Motor neuron (in vitro differentiated cells): ENCODE measurements around the gene PDE4B. TPM values are rescaled to one million over a fixed set of nuclear protein-coding genes. Genes with fewer than 3 reads are reported as not detected.

Experiments used
- ATAC-seq, 8 experiments: fragments of 200-7000 bp; cut with Tn5 transposase; replicated peaks in 6 of 8; 2 replicates each; pipeline ENCODE4 v1.8.0; 2021; ENCODE audit warnings: mild to moderate bottlenecking in 8 of 8, moderate library complexity in 8 of 8
- H3K27ac ChIP-seq, 2 donors: fragments of 250-450 bp; sonication (Bioruptor Pico); 2 replicates each; pipeline ENCODE4 v1.9.0; 2021; ENCODE audit warnings: antibody characterized with exemption in 2 of 2, mild to moderate bottlenecking in 2 of 2, moderate library complexity in 1 of 2
- H3K4me1 ChIP-seq, 2 donors: fragments of 250-450 bp; sonication (Bioruptor Pico); replicated peaks in 1 of 2; 2 replicates each; pipeline ENCODE4 v1.6.1; 2021; ENCODE audit warnings: antibody characterized with exemption in 2 of 2, mild to moderate bottlenecking in 2 of 2, moderate library complexity in 1 of 2
- H3K4me3 ChIP-seq, 5 donors: fragments of 250-450 bp; sonication (Bioruptor Pico); 2 replicates each; pipeline ENCODE4 v1.9.0; 2021; ENCODE audit warnings: antibody characterized with exemption in 5 of 5, mild to moderate bottlenecking in 5 of 5, moderate library complexity in 4 of 5
- WGBS, 10 experiments: fragments of 450-650 bp; shearing (Covaris generic); methylation state at CpG; one replicate each; pipeline ENCODE4 v1.0.0; 2022; 5-methylcytosine and 5-hydroxymethylcytosine counted together
- in situ Hi-C, 9 experiments: fragments of 400-800 bp; cut with MboI; loops; one replicate each; pipeline ENCODE4 v1.15.0; 2021; ENCODE audit warnings: low sequenced_read_pairs in 9 of 9, low pct_unique_long_range_greater_than_20kb in 2 of 9; ENCODE audit not compliant: unreplicated experiment in 9 of 9
- total RNA-seq, 8 experiments: library from RNA; unstranded; fragments of 300-600 nt; gene quantifications; 2 replicates each; pipeline versions ENCODE4 v1.2.3 to v1.2.4, GENCODE V29; 2022

Gene PDE4B
- total RNA-seq, 8 experiments from 2014 or later = 13.9 to 63.1 (median 43.3) TPM

DNA sequence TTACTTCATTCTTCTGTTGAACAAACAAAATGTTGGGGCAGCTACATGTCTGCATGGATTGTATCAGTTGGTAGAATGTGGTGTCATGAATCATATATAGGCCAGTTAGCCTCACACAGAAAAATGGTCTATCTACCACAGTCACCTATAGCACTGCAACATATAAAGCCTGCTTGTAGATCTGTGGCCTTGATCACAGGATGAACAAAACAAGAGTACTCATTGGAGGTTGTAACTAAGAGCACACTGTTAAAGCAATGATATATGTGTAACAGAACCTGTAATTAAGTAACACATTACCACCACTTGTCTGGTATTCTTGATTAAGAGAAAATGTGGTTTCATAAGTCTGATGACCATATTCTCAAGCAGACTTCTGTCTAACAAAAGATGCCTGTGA is 573.9 kb downstream of the PDE4B start:
- Histone ChIP-seq H3K27ac (no peak overlapping the region), H3K4me1 (no peaks in the 10 kb centered on the region), H3K4me3 (no peak overlapping the region)
- no peak for ATAC-seq
- in situ Hi-C loops = loop anchor here in 1 of 9 experiments (25.0 kb wide), 1 partner anchor 104 kb away; no protein-coding TSS in a partner anchor

DNA sequence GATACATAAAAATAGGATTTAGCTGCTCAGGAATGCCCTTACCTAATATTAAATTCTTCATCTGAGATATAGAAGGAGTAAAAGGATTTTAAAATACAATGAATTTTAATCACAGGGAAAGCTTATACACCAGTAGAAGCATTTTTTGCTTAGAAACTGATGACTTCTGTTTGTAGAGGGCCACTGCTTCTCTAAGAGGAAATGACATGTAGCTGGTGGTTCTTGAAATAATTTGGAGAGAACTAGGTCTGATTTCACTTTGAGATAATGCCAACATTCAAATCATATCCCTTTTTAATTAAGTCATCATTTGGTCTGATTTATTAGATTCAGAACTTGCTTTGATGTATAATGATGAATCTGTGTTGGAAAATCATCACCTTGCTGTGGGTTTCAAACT is 574.7 kb downstream of the PDE4B start:
- ATAC-seq = no peak
- in situ Hi-C loops = loop anchor here in 1 of 9 experiments (25.0 kb wide), 1 partner anchor 105 kb away; no protein-coding TSS in a partner anchor
- Histone ChIP-seq H3K27ac (no peak overlapping the region), H3K4me1 (no peaks in the 10 kb centered on the region), H3K4me3 (no peak overlapping the region)

DNA sequence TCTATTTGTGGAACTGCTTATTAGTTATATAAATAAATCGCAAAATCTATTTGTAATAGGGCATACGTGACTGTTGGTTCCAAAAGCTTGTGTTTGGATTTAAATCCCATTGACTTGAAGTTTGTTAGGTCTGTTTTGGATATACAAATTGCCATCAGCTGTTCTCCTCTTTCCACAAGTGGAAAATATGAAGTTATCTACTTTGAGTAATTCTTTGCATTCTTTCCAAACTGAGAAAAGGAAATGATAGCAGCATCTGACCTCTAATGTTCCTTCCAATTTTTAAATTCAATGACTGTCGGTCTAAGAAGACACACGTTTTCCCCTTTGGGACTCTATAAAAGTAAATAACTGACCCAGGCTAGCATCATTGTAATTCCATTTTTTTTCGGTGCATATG is 575.6 kb downstream of the PDE4B start:
- WGBS, 10 experiments = 39 to 100% (median 89%) methylated on average over 1 to 5 of the region's 5 CpGs
- in situ Hi-C loops = loop anchor here in 1 of 9 experiments (25.0 kb wide), 1 partner anchor 106 kb away; no protein-coding TSS in a partner anchor
- Histone ChIP-seq H3K4me1 (no peaks in the 10 kb centered on the region), H3K4me3 (no peak overlapping the region), H3K27ac (no peak overlapping the region)
- ATAC-seq = no peak

DNA sequence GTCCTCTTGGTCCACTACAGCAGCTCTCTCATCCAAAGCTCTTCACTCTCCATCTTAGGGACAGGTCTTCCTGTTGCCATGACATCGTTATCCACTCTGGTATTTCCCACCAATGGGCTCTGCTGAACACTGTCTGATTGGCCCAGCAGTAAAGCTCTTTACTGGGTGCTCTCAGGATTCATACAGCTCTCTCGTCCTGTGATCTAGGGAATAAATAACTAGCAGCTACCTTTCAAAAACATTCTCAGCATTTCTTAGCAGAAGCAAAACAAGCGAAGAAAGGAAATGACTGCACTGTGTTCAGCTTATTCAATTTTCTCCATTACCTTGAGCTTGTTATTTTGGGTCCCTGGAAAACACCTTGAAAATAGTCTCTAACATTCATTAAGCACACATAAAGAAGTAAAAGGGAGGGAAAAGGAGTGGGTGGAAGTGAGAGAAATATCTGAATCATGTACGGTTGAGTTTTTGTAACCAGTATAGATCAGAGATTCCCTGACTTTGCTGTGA is 577.8 kb downstream of the PDE4B start:
- WGBS, 10 experiments = 76 to 100% (median 97%) methylated on average over 1 to 4 of the region's 4 CpGs; no CpG with 5 or more reads in 1 of the 10 experiments
- in situ Hi-C loops = loop anchor here in 1 of 9 experiments (25.0 kb wide), 1 partner anchor 108 kb away; no protein-coding TSS in a partner anchor
- H3K4me1 ChIP-seq = no peaks in the 10 kb centered on the region
- H3K4me3 ChIP-seq = no peak overlapping the region
- ATAC-seq = peak in 1 of 8 experiments; percentile 55
- no peak overlapping the region for H3K27ac ChIP-seq

DNA sequence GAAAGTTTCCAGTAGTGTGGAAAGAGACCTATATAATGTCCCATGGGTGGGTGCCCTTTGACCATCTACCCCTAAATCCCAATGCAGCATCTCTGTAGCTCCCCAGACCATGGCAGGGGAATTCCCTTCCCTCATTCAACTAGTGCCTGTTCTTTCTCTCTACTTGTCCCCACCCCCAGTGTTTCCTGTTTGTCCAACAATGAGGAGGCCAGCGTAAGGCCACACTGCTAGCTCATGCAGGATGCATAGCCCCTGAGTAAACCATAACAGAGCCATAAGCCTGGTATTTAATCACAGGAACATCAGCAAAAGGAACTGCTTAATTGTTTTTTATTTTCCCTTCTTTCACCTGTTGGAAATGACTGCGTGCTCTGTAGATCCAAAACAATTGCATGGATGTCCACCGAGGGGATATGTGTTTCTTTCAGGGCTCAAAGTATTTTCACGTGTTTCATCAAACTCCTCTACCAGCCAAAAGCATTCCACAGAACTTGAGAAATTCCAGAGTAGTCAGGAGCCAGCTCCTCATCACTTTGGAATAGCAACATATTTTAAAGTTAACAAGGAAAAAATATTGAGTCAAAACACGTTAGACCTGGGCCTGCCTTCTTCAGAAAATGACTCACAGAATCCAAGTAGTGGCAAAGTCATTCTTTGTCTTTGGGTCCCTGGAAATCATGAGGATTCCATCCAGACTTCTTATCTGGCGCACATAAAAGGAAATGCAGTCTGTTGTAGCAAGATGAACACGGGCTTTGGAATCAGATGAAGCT is 578.7 kb downstream of the PDE4B start:
- in situ Hi-C loops = loop anchor here in 1 of 9 experiments (25.0 kb wide), 1 partner anchor 109 kb away; no protein-coding TSS in a partner anchor
- peak in 1 of 8 experiments; percentile 26 for ATAC-seq

DNA sequence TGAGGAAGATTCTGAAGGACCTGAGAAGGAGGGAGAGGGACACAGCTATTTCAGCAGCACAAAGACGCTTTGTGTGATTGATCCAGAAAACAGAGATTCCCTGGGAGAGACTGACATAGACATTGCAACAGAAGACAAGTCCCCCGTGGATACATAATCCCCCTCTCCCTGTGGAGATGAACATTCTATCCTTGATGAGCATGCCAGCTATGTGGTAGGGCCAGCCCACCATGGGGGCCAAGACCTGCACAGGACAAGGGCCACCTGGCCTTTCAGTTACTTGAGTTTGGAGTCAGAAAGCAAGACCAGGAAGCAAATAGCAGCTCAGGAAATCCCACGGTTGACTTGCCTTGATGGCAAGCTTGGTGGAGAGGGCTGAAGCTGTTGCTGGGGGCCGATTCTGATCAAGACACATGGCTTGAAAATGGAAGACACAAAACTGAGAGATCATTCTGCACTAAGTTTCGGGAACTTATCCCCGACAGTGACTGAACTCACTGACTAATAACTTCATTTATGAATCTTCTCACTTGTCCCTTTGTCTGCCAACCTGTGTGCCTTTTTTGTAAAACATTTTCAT is 579.9 kb downstream of the PDE4B start:
- in situ Hi-C loops = loop anchor here in 1 of 9 experiments (25.0 kb wide), 1 partner anchor 110 kb away; no protein-coding TSS in a partner anchor
- H3K4me1 ChIP-seq = no peaks in the 10 kb centered on the region
- WGBS, 10 experiments = 70 to 100% (median 94%) methylated on average over 2 to 6 of the region's 6 CpGs
- no peak overlapping the region for H3K4me3 ChIP-seq
- H3K27ac ChIP-seq = no peak overlapping the region
- no peak for ATAC-seq

More for the DNA sequence above, 578.7 kb downstream of the PDE4B start:
- Histone ChIP-seq H3K4me1 (no peaks in the 10 kb centered on the region), H3K27ac (no peak overlapping the region), H3K4me3 (no peak overlapping the region)
- WGBS, 10 experiments = 7 to 96% (median 80%) methylated on average over 1 to 7 of the region's 7 CpGs; no CpG with 5 or more reads in 1 of the 10 experiments

DNA sequence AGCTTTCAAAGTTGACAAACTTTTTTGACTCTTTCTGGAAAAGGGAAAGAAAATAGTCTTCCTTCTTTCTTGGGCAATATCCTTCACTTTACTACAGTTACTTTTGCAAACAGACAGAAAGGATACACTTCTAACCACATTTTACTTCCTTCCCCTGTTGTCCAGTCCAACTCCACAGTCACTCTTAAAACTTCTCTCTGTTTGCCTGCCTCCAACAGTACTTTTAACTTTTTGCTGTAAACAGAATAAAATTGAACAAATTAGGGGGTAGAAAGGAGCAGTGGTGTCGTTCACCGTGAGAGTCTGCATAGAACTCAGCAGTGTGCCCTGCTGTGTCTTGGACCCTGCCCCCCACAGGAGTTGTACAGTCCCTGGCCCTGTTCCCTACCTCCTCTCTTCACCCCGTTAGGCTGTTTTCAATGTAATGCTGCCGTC is 580.5 kb downstream of the PDE4B start:
- Histone ChIP-seq H3K4me1 (no peaks in the 10 kb centered on the region), H3K27ac (no peak overlapping the region), H3K4me3 (no peak overlapping the region)
- WGBS, 10 experiments = 70 to 100% (median 84%) methylated on average over 2 to 4 of the region's 4 CpGs; no CpG with 5 or more reads in 1 of the 10 experiments
- ATAC-seq = no peak
- in situ Hi-C loops = loop anchor here in 1 of 9 experiments (25.0 kb wide), 1 partner anchor 111 kb away; no protein-coding TSS in a partner anchor

DNA sequence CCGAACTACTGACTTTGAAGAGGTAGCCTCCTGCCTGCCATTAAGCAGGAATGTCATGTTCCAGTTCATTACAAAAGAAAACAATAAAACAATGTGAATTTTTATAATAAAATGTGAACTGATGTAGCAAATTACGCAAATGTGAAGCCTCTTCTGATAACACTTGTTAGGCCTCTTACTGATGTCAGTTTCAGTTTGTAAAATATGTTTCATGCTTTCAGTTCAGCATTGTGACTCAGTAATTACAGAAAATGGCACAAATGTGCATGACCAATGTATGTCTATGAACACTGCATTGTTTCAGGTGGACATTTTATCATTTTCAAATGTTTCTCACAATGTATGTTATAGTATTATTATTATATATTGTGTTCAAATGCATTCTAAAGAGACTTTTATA is 581.5 kb downstream of the PDE4B start:
- Histone ChIP-seq H3K4me1 (no peaks in the 10 kb centered on the region), H3K27ac (no peak overlapping the region), H3K4me3 (no peak overlapping the region)
- in situ Hi-C loops = loop anchor here in 1 of 9 experiments (25.0 kb wide), 1 partner anchor 112 kb away; no protein-coding TSS in a partner anchor
- WGBS, 10 experiments = 30 to 100% (median 96%) methylated on average over 1 to 2 of the region's 2 CpGs
- ATAC-seq = peak in 1 of 8 experiments; percentile 59

DNA sequence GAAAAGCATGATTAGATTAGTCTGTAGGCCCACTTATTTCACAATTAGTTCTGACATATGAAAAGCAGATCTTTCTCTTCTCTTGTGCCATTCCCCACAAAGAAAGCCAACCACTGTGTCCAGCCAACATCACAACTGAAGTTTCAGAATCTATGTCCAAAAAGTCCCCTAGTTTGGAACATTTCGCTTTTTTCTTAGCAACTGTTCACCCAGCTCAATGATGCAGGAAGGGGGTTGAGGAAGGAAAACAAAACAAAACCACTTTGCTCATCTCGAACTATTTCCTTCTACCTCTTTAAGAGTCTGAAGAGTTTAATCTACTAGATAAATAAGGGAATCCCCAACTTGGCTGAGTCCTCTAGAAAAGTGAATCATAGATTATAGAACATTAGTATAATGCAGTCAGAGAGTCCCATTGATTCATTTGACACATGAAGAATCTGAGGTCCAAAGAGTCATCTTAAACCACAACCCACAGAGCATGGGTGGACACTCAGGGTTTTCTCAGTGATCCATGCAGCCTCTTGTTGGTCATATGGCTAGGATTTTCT is 581.9 kb downstream of the PDE4B start:
- in situ Hi-C loops = loop anchor here in 1 of 9 experiments (25.0 kb wide), 1 partner anchor 112 kb away; no protein-coding TSS in a partner anchor
- Histone ChIP-seq H3K4me1 (no peaks in the 10 kb centered on the region), H3K27ac (no peak overlapping the region), H3K4me3 (no peak overlapping the region)
- ATAC-seq = peak in 3 of 8 experiments; percentile 12 to 88 (median 75)
- 0 to 100% (median 78%) methylated on average over 1 to 2 of the region's 2 CpGs for WGBS, 10 experiments

DNA sequence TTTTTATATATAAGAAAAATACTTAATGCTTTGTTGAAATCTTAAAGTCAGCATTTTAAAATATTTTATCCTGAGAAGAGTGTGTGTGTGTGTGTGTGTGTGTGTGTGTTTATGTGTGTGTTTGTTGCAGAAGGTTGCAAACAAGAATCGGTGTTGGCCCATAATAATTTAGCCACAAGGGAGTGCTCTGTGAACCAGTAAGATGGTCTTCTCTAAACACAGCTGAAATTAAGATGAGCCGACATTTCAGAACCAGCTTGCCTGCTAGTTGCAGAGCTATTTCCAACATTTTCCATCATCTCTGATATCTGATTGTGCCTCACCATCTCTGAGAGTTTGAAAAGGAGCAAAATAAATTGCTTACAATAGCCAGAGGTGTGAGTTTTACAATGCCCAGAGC is 582.4 kb downstream of the PDE4B start:
- H3K27ac ChIP-seq = no peak overlapping the region
- 60 to 100% (median 89%) methylated on average over 1 to 2 of the region's 2 CpGs; no CpG with 5 or more reads in 2 of the 10 experiments for WGBS, 10 experiments
- in situ Hi-C loops = no loop called here
- ATAC-seq = no peak
- H3K4me3 ChIP-seq = no peak overlapping the region
- H3K4me1 ChIP-seq = no peaks in the 10 kb centered on the region

DNA sequence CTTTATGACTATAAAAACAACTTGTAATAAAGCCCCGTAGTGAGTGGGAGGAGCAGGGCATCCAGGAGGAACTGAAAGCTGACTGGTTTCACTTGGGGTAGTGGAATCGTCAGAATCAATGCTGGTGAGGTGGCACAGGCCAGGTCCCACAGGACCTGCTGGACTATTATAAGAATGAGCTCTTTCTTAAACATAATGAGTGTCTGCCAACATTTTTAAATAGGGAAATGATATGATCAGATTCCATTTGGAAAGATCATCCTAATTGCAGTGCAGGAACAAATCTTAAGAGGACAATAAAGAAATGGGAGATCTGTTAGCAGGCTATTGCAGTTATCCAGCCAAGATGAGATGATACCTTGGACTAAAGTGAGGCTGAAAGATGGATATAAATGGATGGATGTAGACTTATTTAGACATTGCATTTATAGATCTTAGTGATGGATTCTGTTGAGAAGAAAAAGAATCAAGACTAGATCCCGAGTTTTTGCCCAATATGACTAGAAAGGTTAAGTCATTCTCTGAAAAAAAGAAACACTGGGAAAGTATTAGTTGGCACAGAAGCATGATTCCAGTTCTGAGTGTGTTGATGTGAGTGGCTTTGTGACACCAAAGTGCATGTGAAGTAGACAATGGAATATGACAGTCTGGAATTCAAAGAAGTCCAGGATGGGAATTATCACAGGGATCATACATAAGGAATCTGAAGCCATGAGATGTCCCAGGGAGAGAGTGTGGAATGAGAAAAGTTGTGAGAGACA is 587.9 kb downstream of the PDE4B start:
- in situ Hi-C loops = no loop called here
- H3K4me1 ChIP-seq = no peaks in the 10 kb centered on the region
- no peak overlapping the region for H3K27ac ChIP-seq
- H3K4me3 ChIP-seq = no peak overlapping the region
- no peak for ATAC-seq
- 40 to 93% (median 72%) methylated on average over 1 to 3 of the region's 3 CpGs for WGBS, 10 experiments

DNA sequence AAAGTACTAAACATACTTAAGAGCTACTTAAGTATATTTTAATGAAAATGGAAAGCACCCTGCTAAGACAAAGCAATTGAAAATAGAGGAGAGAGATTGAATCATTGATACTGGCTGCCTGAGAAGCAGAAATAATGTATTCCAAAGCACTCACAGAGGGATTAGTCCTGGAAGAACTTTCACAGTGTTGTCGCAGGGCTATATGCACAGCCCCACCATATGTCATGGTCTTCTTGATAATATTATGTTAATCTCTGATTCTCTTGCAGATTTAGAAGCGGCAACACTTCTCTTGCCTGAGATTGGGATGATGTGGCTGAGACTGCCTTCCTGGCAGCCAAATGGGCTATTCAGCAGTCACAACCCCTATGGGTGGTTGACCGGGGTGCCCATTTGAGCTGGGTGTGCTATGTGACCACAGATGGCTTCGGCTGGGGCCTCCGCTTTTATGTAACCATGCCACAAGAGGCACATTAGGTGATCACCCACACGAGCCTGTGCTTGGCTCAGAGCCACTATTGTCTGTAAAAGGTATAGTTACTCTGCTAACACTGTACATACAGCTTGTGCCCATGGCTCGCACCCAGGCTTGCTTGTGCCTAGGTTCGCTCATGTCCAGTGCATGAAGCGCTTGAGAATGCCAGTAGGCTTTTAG is 589.1 kb downstream of the PDE4B start:
- no peaks in the 10 kb centered on the region for H3K4me1 ChIP-seq
- H3K27ac ChIP-seq = no peak overlapping the region
- peak in 1 of 8 experiments; percentile 21 for ATAC-seq
- 59 to 100% (median 85%) methylated on average over 1 to 9 of the region's 9 CpGs; no CpG with 5 or more reads in 1 of the 10 experiments for WGBS, 10 experiments
- in situ Hi-C loops = no loop called here
- H3K4me3 ChIP-seq = no peak overlapping the region
